Measurements from ENCODE around the gene CELSR3. TPM values are rescaled to one million over a fixed set of nuclear protein-coding genes. Genes with fewer than 3 reads are reported as not detected.

The CELSR3 gene
- total and polyA plus RNA-seq, 2 of the 4 experiments (the other 2 are of a cell fraction): 0.18 to 0.63 TPM

DNA sequence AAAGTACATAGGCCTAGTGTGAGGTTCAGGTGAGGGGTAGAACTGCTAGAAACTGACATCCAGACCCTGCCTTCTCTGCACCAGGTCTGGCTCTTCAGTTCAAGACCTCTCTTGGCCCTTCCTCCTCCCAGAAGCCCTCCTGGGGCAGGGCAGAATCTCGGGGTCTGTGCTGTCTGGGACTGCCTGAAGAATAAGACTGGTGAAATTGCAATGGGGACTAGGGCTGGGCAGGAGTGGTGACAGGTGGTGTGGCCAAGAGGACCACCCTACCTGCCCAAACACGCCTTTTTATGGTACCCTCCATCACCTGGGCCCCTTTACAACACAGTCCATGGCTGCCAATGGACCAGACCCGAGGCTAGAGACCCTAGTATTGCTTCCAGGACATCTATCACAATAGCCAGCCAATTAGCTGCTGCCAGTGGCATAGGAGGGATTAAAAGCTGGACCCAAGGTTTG, 24.6 kb upstream of the CELSR3 start:
- in situ Hi-C loops (cut with MboI; ENCODE audit: low sequenced_read_pairs) (no loop called here), intact Hi-C loops (cut with micrococcal nuclease) (loop anchor here (5.0 kb wide), 1 partner anchor 220 kb away; a partner anchor contains a TSS), dilution Hi-C loops (cut with HindIII; ENCODE audit: low sequenced_read_pairs, unreplicated experiment) (no loop called here)
- peak overlapping the region; percentile 25; the same call in 1 of the 2 replicates for H3K23ac ChIP-seq (ENCODE audit: low read depth, low read length)
- peak overlapping the region; percentile 70; the same call in 1 of the 2 replicates for H3K27ac ChIP-seq (ENCODE audit: insufficient read depth, low read length)
- H3K4me2 ChIP-seq (ENCODE audit: low read depth, low read length): peak overlapping the region; percentile 9; the same call in 1 of the 2 replicates
- ATAC-seq (ENCODE audit: low read depth): no peak
- H3K18ac ChIP-seq (ENCODE audit: low read depth, low read length): 0 out of 2 replicates have a peak overlapping the region, but pooled peaks have one; percentile 21
- peak overlapping the region; percentile 53; the same call in 1 of the 2 replicates for H2BK120ac ChIP-seq (ENCODE audit: low read depth, low read length)
- no peak overlapping the region for H2AFZ ChIP-seq (replicated peaks; ENCODE audit: low read length, poor library complexity)
- H3K9me1 ChIP-seq (ENCODE audit: insufficient read depth, low read length): peaks cover 39% of the 10 kb centered on the region
- no CpG with 5 or more reads among the region's 3 CpGs for WGBS, 2 experiments (ENCODE audit: extremely low coverage in 2 of 2, insufficient read length in 1 of 2)
- H4K8ac ChIP-seq (ENCODE audit: low read depth in 2 of 2, low read length in 2 of 2): peak overlapping the region in 1 of 2 experiments; percentile 26; a peak in 1 of 4 replicates
- H3K27me3 ChIP-seq (ENCODE audit: control insufficient read depth, insufficient read depth, low read length): no peaks in the 10 kb centered on the region
- H3K4me1 ChIP-seq (ENCODE audit: control insufficient read depth, insufficient read depth, low read length): peaks cover 47% of the 10 kb centered on the region
- ChIA-PET POLR2A (ENCODE audit: unreplicated experiment) (no interaction called here), CTCF (interaction anchor here (1.0 kb wide), 1 partner anchor 53 kb away, joined by 3 read pairs; no protein-coding TSS in a partner anchor)
- H3K14ac ChIP-seq (replicated peaks; ENCODE audit: low read depth, low read length): no peak overlapping the region
- peak overlapping the region; percentile 53 for H2BK5ac ChIP-seq (ENCODE audit: low read depth, low read length, poor library complexity, severe bottlenecking)
- peak overlapping the region; percentile 1; the same call in 1 of the 2 replicates for H2BK20ac ChIP-seq (ENCODE audit: low read depth, low read length)
- BruUV-seq (replicated peaks): no TSS peak
- H3K56ac ChIP-seq (ENCODE audit: extremely low read depth, insufficient read depth, low read length): 0 out of 2 replicates have a peak overlapping the region, but pooled peaks have one; percentile 31
- peaks cover 46% of the 10 kb centered on the region for H4K20me1 ChIP-seq (ENCODE audit: insufficient read depth, low read length)
- peak overlapping the region; percentile 66 for H3K4ac ChIP-seq (ENCODE audit: low read depth, low read length)
- TF ChIP-seq MAZ (IDR thresholded peaks at IDR 0.05; ENCODE audit: borderline replicate concordance, low read depth, low read length): no peak
- TF ChIP-seq RAD21 (IDR thresholded peaks at IDR 0.05; ENCODE audit: low read length): no peak
- TF ChIP-seq FOS (IDR thresholded peaks at IDR 0.05; ENCODE audit: low read depth, low read length): no peak
- no peak for TF ChIP-seq POLR2A (IDR thresholded peaks at IDR 0.05; ENCODE audit: low read depth, low read length)
- TF ChIP-seq MXI1 (IDR thresholded peaks at IDR 0.05; ENCODE audit: borderline replicate concordance, low read depth, low read length): no peak
- no peak for TF ChIP-seq CHD1 (IDR thresholded peaks at IDR 0.05; ENCODE audit: low read depth, low read length)
- no peak for TF ChIP-seq RFX5 (IDR thresholded peaks at IDR 0.05; ENCODE audit: low read depth, low read length)
- TF ChIP-seq, protein P1, sequence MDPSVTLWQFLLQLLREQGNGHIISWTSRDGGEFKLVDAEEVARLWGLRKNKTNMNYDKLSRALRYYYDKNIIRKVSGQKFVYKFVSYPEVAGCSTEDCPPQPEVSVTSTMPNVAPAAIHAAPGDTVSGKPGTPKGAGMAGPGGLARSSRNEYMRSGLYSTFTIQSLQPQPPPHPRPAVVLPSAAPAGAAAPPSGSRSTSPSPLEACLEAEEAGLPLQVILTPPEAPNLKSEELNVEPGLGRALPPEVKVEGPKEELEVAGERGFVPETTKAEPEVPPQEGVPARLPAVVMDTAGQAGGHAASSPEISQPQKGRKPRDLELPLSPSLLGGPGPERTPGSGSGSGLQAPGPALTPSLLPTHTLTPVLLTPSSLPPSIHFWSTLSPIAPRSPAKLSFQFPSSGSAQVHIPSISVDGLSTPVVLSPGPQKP (IDR thresholded peaks at IDR 0.05; ENCODE audit: borderline replicate concordance, low read depth, low read length): no peak
- H2AK5ac ChIP-seq (ENCODE audit: low read depth, low read length): peak overlapping the region; percentile 70; the same call in 1 of the 2 replicates
- no peaks in the 10 kb centered on the region for H3K9me3 ChIP-seq (ENCODE audit: control insufficient read depth, insufficient read depth, low read length)
- DNase-seq: no peak
- peak overlapping the region; percentile 85 for H2AK9ac ChIP-seq (replicated peaks; ENCODE audit: low read depth, low read length, poor library complexity)
- peak overlapping the region; percentile 11; the same call in 1 of the 2 replicates for H4K91ac ChIP-seq (ENCODE audit: insufficient read depth, low read depth, low read length)
- peaks cover 43% of the 10 kb centered on the region for H3K36me3 ChIP-seq (ENCODE audit: control insufficient read depth, insufficient read depth, low read length)
- peaks cover 35 to 85% of the 10 kb centered on the region in 2 experiments for H3K79me1 ChIP-seq (ENCODE audit: low read depth in 1 of 2, low read length in 2 of 2)
- H2BK15ac ChIP-seq (ENCODE audit: low read depth, low read length): no peak overlapping the region
- no peak overlapping the region for H3K4me3 ChIP-seq (ENCODE audit: insufficient read depth, low read depth, low read length)
- peak overlapping the region; percentile 7; the same call in 1 of the 2 replicates for H4K5ac ChIP-seq (ENCODE audit: low read depth, low read length)
- no peak overlapping the region for H3K9ac ChIP-seq (ENCODE audit: low read depth, low read length)
